ENCODE data around the gene PLTP.

The PLTP gene

GRCh38 chr20:45867136-45867818 lies 44.7 kb downstream of the PLTP start:
- Histone ChIP-seq H3K36me3 (ENCODE audit: control insufficient read depth, insufficient read depth, low read length) (no peaks in the 10 kb centered on the region), H3K27me3 (ENCODE audit: control insufficient read depth, insufficient read depth, low read length) (no peaks in the 10 kb centered on the region), H3K9ac (ENCODE audit: low read length) (no peak overlapping the region), H3K4me3 (ENCODE audit: low read length) (no peak overlapping the region), H3K9me3 (ENCODE audit: control insufficient read depth, low read length) (no peaks in the 10 kb centered on the region), H3K4me1 (ENCODE audit: control insufficient read depth, insufficient read depth, low read length) (peaks cover 5% of the 10 kb centered on the region)

- H3K9me3 ChIP-seq (ENCODE audit: control insufficient read depth, low read length), result no peaks in the 10 kb centered on the region
- H3K4me3 ChIP-seq (ENCODE audit: low read length), result no peak overlapping the region
- H3K4me1 ChIP-seq (ENCODE audit: control insufficient read depth, insufficient read depth, low read length), result peaks cover 8% of the 10 kb centered on the region
- no peaks in the 10 kb centered on the region for H3K36me3 ChIP-seq (ENCODE audit: control insufficient read depth, insufficient read depth, low read length)
- no peak overlapping the region for H3K9ac ChIP-seq (ENCODE audit: low read length)
- H3K27me3 ChIP-seq (ENCODE audit: control insufficient read depth, insufficient read depth, low read length), result no peaks in the 10 kb centered on the region
Observed at GRCh38 chr20:45866454-45866853, 45.5 kb downstream of the PLTP start.

- Histone ChIP-seq H3K27me3 (ENCODE audit: control insufficient read depth, insufficient read depth, low read length) (no peaks in the 10 kb centered on the region), H3K4me1 (ENCODE audit: control insufficient read depth, insufficient read depth, low read length) (peaks cover 17% of the 10 kb centered on the region), H3K36me3 (ENCODE audit: control insufficient read depth, insufficient read depth, low read length) (no peaks in the 10 kb centered on the region), H3K9ac (ENCODE audit: low read length) (no peak overlapping the region), H3K9me3 (ENCODE audit: control insufficient read depth, low read length) (no peaks in the 10 kb centered on the region), H3K4me3 (ENCODE audit: low read length) (no peak overlapping the region)
Observed at GRCh38 chr20:45863543-45864470, 48.1 kb downstream of the PLTP start.

GRCh38 chr20:45861221-45862075 lies 50.5 kb downstream of the PLTP start:
- H3K9ac ChIP-seq (ENCODE audit: low read length), result no peak overlapping the region
- no peaks in the 10 kb centered on the region for H3K36me3 ChIP-seq (ENCODE audit: control insufficient read depth, insufficient read depth, low read length)
- H3K4me1 ChIP-seq (ENCODE audit: control insufficient read depth, insufficient read depth, low read length), result peaks cover 12% of the 10 kb centered on the region
- H3K4me3 ChIP-seq (ENCODE audit: low read length), result no peak overlapping the region
- no peaks in the 10 kb centered on the region for H3K27me3 ChIP-seq (ENCODE audit: control insufficient read depth, insufficient read depth, low read length)
- H3K9me3 ChIP-seq (ENCODE audit: control insufficient read depth, low read length), result no peaks in the 10 kb centered on the region

- Histone ChIP-seq H3K9me3 (ENCODE audit: control insufficient read depth, low read length) (no peaks in the 10 kb centered on the region), H3K4me1 (ENCODE audit: control insufficient read depth, insufficient read depth, low read length) (peaks cover 19% of the 10 kb centered on the region), H3K9ac (ENCODE audit: low read length) (no peak overlapping the region), H3K36me3 (ENCODE audit: control insufficient read depth, insufficient read depth, low read length) (no peaks in the 10 kb centered on the region), H3K4me3 (ENCODE audit: low read length) (no peak overlapping the region), H3K27me3 (ENCODE audit: control insufficient read depth, insufficient read depth, low read length) (no peaks in the 10 kb centered on the region)
Observed at GRCh38 chr20:45860560-45861220, 51.3 kb downstream of the PLTP start.

- Histone ChIP-seq H3K9me3 (ENCODE audit: control insufficient read depth, low read length) (no peaks in the 10 kb centered on the region), H3K4me3 (ENCODE audit: low read length) (no peak overlapping the region), H3K4me1 (ENCODE audit: control insufficient read depth, insufficient read depth, low read length) (peaks cover 20% of the 10 kb centered on the region), H3K9ac (ENCODE audit: low read length) (no peak overlapping the region), H3K36me3 (ENCODE audit: control insufficient read depth, insufficient read depth, low read length) (no peaks in the 10 kb centered on the region), H3K27me3 (ENCODE audit: control insufficient read depth, insufficient read depth, low read length) (no peaks in the 10 kb centered on the region)
Observed at GRCh38 chr20:45859916-45860315, 52.0 kb downstream of the PLTP start.

GRCh38 chr20:45857882-45858216 lies 54.1 kb downstream of the PLTP start:
- H3K9ac ChIP-seq (ENCODE audit: low read length), result peak overlapping the region; percentile 90
- H3K27me3 ChIP-seq (ENCODE audit: control insufficient read depth, insufficient read depth, low read length), result no peaks in the 10 kb centered on the region
- H3K4me3 ChIP-seq (ENCODE audit: low read length), result peak overlapping the region; percentile 85
- H3K4me1 ChIP-seq (ENCODE audit: control insufficient read depth, insufficient read depth, low read length), result peaks cover 24% of the 10 kb centered on the region
- H3K36me3 ChIP-seq (ENCODE audit: control insufficient read depth, insufficient read depth, low read length), result no peaks in the 10 kb centered on the region
- no peaks in the 10 kb centered on the region for H3K9me3 ChIP-seq (ENCODE audit: control insufficient read depth, low read length)

- Histone ChIP-seq H3K9ac (ENCODE audit: low read length) (peak within 1 kb of the TSS; percentile 90), H3K4me1 (ENCODE audit: control insufficient read depth, insufficient read depth, low read length) (peaks cover 24% of the 10 kb centered on the region), H3K36me3 (ENCODE audit: control insufficient read depth, insufficient read depth, low read length) (no peaks in the 10 kb centered on the region), H3K4me3 (ENCODE audit: low read length) (peak within 1 kb of the TSS; percentile 85), H3K27me3 (ENCODE audit: control insufficient read depth, insufficient read depth, low read length) (no peaks in the 10 kb centered on the region), H3K9me3 (ENCODE audit: control insufficient read depth, low read length) (no peaks in the 10 kb centered on the region)
Observed at GRCh38 chr20:45857114-45857881, 54.7 kb downstream of the PLTP start, which contains the start of the genes ACOT8 and ZSWIM3. TSS of gene ACOT8 (minus strand) at chr20:45857392. CDS start at chr20:45857315, 77 bp downstream. TSS of gene ZSWIM3 (plus strand) at chr20:45857614. CDS start at chr20:45857826, 212 bp downstream.

GRCh38 chr20:45853484-45853883 lies 58.5 kb downstream of the PLTP start:
- Histone ChIP-seq H3K27me3 (ENCODE audit: control insufficient read depth, insufficient read depth, low read length) (no peaks in the 10 kb centered on the region), H3K4me3 (ENCODE audit: low read length) (no peak overlapping the region), H3K4me1 (ENCODE audit: control insufficient read depth, insufficient read depth, low read length) (peaks cover 13% of the 10 kb centered on the region), H3K9me3 (ENCODE audit: control insufficient read depth, low read length) (no peaks in the 10 kb centered on the region), H3K9ac (ENCODE audit: low read length) (no peak overlapping the region), H3K36me3 (ENCODE audit: control insufficient read depth, insufficient read depth, low read length) (no peaks in the 10 kb centered on the region)

- no peaks in the 10 kb centered on the region for H3K36me3 ChIP-seq (ENCODE audit: control insufficient read depth, insufficient read depth, low read length)
- no peaks in the 10 kb centered on the region for H3K9me3 ChIP-seq (ENCODE audit: control insufficient read depth, low read length)
- H3K27me3 ChIP-seq (ENCODE audit: control insufficient read depth, insufficient read depth, low read length), result no peaks in the 10 kb centered on the region
- H3K4me1 ChIP-seq (ENCODE audit: control insufficient read depth, insufficient read depth, low read length), result peaks cover 13% of the 10 kb centered on the region
- no peak overlapping the region for H3K4me3 ChIP-seq (ENCODE audit: low read length)
- H3K9ac ChIP-seq (ENCODE audit: low read length), result no peak overlapping the region
Observed at GRCh38 chr20:45852326-45852725, 59.6 kb downstream of the PLTP start.

GRCh38 chr20:45851501-45851900 lies 60.5 kb downstream of the PLTP start:
- Histone ChIP-seq H3K4me1 (ENCODE audit: control insufficient read depth, insufficient read depth, low read length) (peaks cover 13% of the 10 kb centered on the region), H3K27me3 (ENCODE audit: control insufficient read depth, insufficient read depth, low read length) (no peaks in the 10 kb centered on the region), H3K9me3 (ENCODE audit: control insufficient read depth, low read length) (no peaks in the 10 kb centered on the region), H3K36me3 (ENCODE audit: control insufficient read depth, insufficient read depth, low read length) (no peaks in the 10 kb centered on the region), H3K4me3 (ENCODE audit: low read length) (no peak overlapping the region), H3K9ac (ENCODE audit: low read length) (no peak overlapping the region)
